Lung (tissue), 12 donors: Measurements from ENCODE around the gene ZSCAN29. TPM values are rescaled to one million over a fixed set of nuclear protein-coding genes. Genes with fewer than 3 reads are reported as not detected.
"Not testable (repeated sequence)": the region's sequence is repeated elsewhere in the genome, so short reads cannot be mapped to it uniquely, and the experiment has no call there.

Experiments
- ATAC-seq: fragments of 200-7000 bp; cut with Tn5 transposase; one replicate; pipeline ENCODE4 v1.9.1; 2020; ENCODE audit warnings: moderate number of reproducible peaks; ENCODE audit not compliant: insufficient read depth, low FRiP score
- DNase-seq, 3 donors: peaks; one replicate each; pipeline ENCODE4 v3.0.0-alpha.2; 2013 to 2017
- H3K27ac ChIP-seq, 2 donors: one replicate each; pipeline ENCODE4 v1.5.1; 2013; ENCODE audit warnings: mild to moderate bottlenecking in 2 of 2, moderate library complexity in 2 of 2, control low read depth in 1 of 2, inconsistent platforms in 1 of 2, low read depth in 1 of 2, low read length in 1 of 2
- H3K27me3 ChIP-seq, 3 donors: one replicate each; pipeline ENCODE4 v1.5.1; 2013; ENCODE audit warnings: low read length in 2 of 3; ENCODE audit not compliant: control insufficient read depth in 3 of 3, insufficient read depth in 3 of 3
- H3K36me3 ChIP-seq, 4 donors: one replicate each; pipeline ENCODE4 v1.5.1; 2013; ENCODE audit warnings: low read length in 4 of 4, mild to moderate bottlenecking in 1 of 4, moderate library complexity in 1 of 4; ENCODE audit not compliant: control insufficient read depth in 4 of 4, insufficient read depth in 4 of 4
- H3K4me1 ChIP-seq, 5 donors: one replicate each; pipeline ENCODE4 v1.5.1; 2013; ENCODE audit warnings: low read length in 5 of 5, mild to moderate bottlenecking in 2 of 5, moderate library complexity in 1 of 5; ENCODE audit not compliant: control insufficient read depth in 5 of 5, insufficient read depth in 5 of 5
- H3K4me3 ChIP-seq: one replicate; pipeline ENCODE4 v1.5.1; 2013; ENCODE audit warnings: mild to moderate bottlenecking, control low read depth, moderate library complexity
- H3K9ac ChIP-seq, 2 donors: one replicate each; pipeline ENCODE4 v1.5.1; 2013; ENCODE audit warnings: low read length in 2 of 2, control low read depth in 1 of 2; ENCODE audit not compliant: insufficient read depth in 1 of 2
- H3K9me3 ChIP-seq, 4 donors: one replicate each; pipeline ENCODE4 v1.5.1; 2013; ENCODE audit warnings: low read length in 3 of 4, mild to moderate bottlenecking in 1 of 4, moderate library complexity in 1 of 4; ENCODE audit not compliant: control insufficient read depth in 4 of 4, insufficient read depth in 3 of 4
- WGBS, 2 donors: extraction: QIAGEN DNeasy Blood & Tissue Kit; methylation state at CpG; one replicate each; pipeline ENCODE4 v1.1.7; 2013; 5-methylcytosine and 5-hydroxymethylcytosine counted together
- polyA plus RNA-seq, 2 donors: library from polyadenylated mRNA; stranded (reverse); fragments of 200-250 nt; gene quantifications; one replicate each; pipeline ENCODE4 v1.2.1, GENCODE V29; 2013
- total RNA-seq, 2 donors: library from RNA; depleted of rRNA in 1 of 2; stranded (reverse); fragments of >200 nt in 1 of 2; gene quantifications; one replicate each; pipeline ENCODE4 v1.2.1, GENCODE V29; 2014 to 2021
- TF ChIP-seq, protein P1 (sequence below): IDR thresholded peaks from 2 replicates; pipeline ENCODE4 v1.5.1; 2012; ENCODE audit warnings: mild to moderate bottlenecking; ENCODE audit errors: control extremely low read depth, extremely low read depth
- donor health status: control.
- donor health status: control.
- donor health status: Bipolar disorder and iron deficiency.
- donor health status: healthy.
- donor health status: DM: yes; HTN: yes; CAD: no.

The ZSCAN29 gene
- total and polyA plus RNA-seq, 4 donors: 6.4 to 37.7 (median 13.8) TPM

DNA sequence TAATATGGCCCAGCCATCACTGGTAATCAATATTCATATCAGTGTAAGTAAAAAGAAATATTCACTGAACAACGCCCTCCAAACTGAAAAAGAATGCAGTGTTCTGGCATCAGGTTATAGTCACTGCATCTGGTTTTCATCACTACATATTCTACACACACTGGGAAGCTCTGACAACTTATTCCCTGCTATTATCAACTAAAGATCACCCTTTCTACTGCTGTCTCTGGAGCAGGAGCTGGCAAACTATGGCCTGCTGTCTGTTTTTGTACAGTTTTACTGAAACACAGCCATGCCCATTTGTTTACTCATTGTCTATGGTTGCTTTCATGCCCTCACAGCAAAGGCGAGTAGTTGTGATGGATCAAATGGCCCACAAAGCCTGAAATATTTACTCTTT is 35.3 kb upstream of the ZSCAN29 start:
- H3K4me1 ChIP-seq: no peaks in the 10 kb centered on the region
- TF ChIP-seq, protein P1, sequence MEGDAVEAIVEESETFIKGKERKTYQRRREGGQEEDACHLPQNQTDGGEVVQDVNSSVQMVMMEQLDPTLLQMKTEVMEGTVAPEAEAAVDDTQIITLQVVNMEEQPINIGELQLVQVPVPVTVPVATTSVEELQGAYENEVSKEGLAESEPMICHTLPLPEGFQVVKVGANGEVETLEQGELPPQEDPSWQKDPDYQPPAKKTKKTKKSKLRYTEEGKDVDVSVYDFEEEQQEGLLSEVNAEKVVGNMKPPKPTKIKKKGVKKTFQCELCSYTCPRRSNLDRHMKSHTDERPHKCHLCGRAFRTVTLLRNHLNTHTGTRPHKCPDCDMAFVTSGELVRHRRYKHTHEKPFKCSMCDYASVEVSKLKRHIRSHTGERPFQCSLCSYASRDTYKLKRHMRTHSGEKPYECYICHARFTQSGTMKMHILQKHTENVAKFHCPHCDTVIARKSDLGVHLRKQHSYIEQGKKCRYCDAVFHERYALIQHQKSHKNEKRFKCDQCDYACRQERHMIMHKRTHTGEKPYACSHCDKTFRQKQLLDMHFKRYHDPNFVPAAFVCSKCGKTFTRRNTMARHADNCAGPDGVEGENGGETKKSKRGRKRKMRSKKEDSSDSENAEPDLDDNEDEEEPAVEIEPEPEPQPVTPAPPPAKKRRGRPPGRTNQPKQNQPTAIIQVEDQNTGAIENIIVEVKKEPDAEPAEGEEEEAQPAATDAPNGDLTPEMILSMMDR: no peak
- H3K9ac ChIP-seq: no peak overlapping the region
- H3K27ac ChIP-seq: no peak overlapping the region
- H3K36me3 ChIP-seq: peaks cover 35 to 64% (median 58%) of the 10 kb centered on the region in 4 donors
- no peaks in the 10 kb centered on the region for H3K9me3 ChIP-seq
- 90 to 93% methylated on average over 2 of the region's 2 CpGs for WGBS, 2 donors
- no peak overlapping the region for H3K4me3 ChIP-seq
- ATAC-seq (no peak), DNase-seq (no peak)
- H3K27me3 ChIP-seq: no peaks in the 10 kb centered on the region

DNA sequence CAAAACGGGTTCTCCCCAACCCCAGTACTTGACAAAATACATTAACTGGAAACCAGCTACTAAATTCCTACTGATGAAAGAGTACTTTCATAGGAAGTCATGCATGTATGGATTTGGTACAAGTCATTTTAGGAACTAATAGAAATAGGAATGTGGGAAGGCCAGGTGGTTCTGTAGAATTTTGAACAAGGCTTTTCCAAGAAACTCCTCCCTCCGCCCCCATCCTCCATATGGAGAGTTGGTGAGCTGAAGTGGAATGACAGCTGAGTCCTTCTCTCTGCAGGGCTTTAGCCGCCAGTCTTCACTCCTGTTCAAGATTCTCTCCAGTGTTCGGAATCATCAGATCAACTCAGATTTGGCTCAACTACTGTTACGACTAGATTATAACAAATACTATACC is 33.3 kb upstream of the ZSCAN29 start:
- DNase-seq: no peak
- WGBS, 2 donors: 81 to 83% methylated on average over 5 of the region's 5 CpGs
- TF ChIP-seq, protein P1: no peak
- H3K4me3 ChIP-seq: no peak overlapping the region
- no peaks in the 10 kb centered on the region for H3K27me3 ChIP-seq
- H3K9ac ChIP-seq: no peak overlapping the region
- no peak for ATAC-seq
- no peak overlapping the region for H3K27ac ChIP-seq
- H3K36me3 ChIP-seq: peaks cover 42 to 64% (median 55%) of the 10 kb centered on the region in 4 donors
- no peaks in the 10 kb centered on the region for H3K9me3 ChIP-seq
- no peaks in the 10 kb centered on the region for H3K4me1 ChIP-seq

DNA sequence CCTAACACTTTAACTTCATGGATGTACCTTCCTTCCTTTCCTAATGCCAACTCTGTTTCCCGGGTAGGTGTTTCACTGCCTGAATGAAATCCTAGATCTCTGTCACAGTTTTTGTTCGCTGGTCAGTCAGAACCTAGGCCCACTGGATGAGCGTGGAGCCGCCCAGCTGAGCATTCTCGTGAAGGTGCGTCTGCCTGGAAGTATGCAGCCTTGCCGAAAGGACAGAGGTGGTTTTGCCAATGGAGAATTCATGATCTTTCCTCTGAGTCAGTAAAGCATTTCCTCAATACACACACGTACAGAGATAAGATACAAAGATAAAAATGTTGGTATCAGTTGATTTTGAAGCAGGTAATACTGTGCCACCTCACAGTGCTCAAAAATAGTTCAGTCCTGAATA is 32.8 kb upstream of the ZSCAN29 start:
- ATAC-seq (no peak), DNase-seq (no peak)
- Histone ChIP-seq H3K9me3 (no peaks in the 10 kb centered on the region), H3K9ac (no peak overlapping the region), H3K4me3 (no peak overlapping the region), H3K27me3 (no peaks in the 10 kb centered on the region), H3K4me1 (no peaks in the 10 kb centered on the region), H3K27ac (no peak overlapping the region), H3K36me3 (peaks cover 40 to 65% (median 53%) of the 10 kb centered on the region in 4 donors)
- 84 to 85% methylated on average over 8 of the region's 8 CpGs for WGBS, 2 donors
- TF ChIP-seq, protein P1: no peak

DNA sequence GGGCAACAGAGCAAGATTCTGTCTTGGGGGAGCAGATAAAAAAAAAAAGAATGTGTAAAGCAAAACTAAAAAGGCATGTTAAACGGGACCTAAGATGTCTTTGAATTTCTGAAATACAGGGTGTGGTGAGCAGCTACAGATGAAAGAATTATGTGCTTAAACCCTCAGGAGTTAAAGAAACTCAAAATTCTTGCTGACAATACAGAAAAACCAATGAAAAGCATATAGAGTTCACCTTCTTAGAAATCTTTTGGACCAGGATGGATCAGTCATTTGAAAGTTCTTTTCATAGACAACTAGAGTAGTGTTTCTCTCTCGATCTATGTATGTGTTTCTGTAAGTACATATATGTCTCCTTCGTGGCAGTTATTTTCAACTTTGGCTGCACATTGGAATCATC is 31.4 kb upstream of the ZSCAN29 start:
- no peak for ATAC-seq
- H3K36me3 ChIP-seq: peaks cover 40 to 67% (median 47%) of the 10 kb centered on the region in 4 donors
- WGBS, 2 donors: 86 to 91% methylated on average over 3 of the region's 3 CpGs
- no peaks in the 10 kb centered on the region for H3K4me1 ChIP-seq
- no peak for DNase-seq
- no peak overlapping the region for H3K27ac ChIP-seq
- H3K9ac ChIP-seq: no peak overlapping the region
- no peaks in the 10 kb centered on the region for H3K27me3 ChIP-seq
- TF ChIP-seq, protein P1: no peak
- H3K9me3 ChIP-seq: no peaks in the 10 kb centered on the region
- no peak overlapping the region for H3K4me3 ChIP-seq

DNA sequence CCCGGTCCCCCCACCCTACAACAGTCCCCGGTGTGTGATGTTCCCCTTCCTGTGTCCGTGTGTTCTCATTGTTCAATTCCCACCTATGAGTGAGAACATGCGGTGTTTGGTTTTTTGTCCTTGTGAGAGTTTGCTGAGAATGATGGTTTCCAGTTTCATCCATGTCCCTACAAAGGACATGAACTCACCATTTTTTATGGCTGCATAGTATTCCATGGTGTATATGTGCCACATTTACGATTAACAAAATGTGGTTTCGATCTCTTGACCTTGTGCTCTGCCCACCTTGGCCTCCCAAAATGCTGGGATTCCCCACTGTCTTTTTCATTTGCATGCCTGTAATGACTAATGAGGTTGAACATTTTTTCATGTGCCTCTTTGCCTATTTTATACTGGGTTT is 22.7 kb upstream of the ZSCAN29 start:
- WGBS, 2 donors: 96 to 98% methylated on average over 6 of the region's 6 CpGs
- not testable (repeated sequence) for ATAC-seq

More for the DNA sequence above, 22.7 kb upstream of the ZSCAN29 start:
- H3K27me3 ChIP-seq, H3K4me3 ChIP-seq, H3K9me3 ChIP-seq, H3K9ac ChIP-seq, H3K27ac ChIP-seq, H3K4me1 ChIP-seq, DNase-seq: not testable (repeated sequence)
- peaks cover 24 to 36% (median 31%) of the 10 kb centered on the region in 4 donors for H3K36me3 ChIP-seq
